Right lobe of liver (tissue), 6 donors: ENCODE data around the gene RREB1. TPM values are rescaled to one million over a fixed set of nuclear protein-coding genes. Genes with fewer than 3 reads are reported as not detected.

Experiments
- ATAC-seq, 4 donors: fragments of 200-7000 bp; cut with Tn5 transposase; one replicate each; pipeline ENCODE4 v1.9.1; 2020; ENCODE audit warnings: mild to moderate bottlenecking in 4 of 4, moderate library complexity in 4 of 4
- DNase-seq, 3 donors: peaks; one replicate each; pipeline ENCODE4 v3.0.0-alpha.2; 2020
- H3K27ac ChIP-seq, 3 donors: fragments of 200-600 bp; one replicate each; pipeline ENCODE4 v1.8.0; 2022
- H3K27me3 ChIP-seq, 2 donors: fragments of 200-600 bp; one replicate each; pipeline ENCODE4 v1.8.0; 2022
- H3K36me3 ChIP-seq, 4 donors: fragments of 200-600 bp; sonication (generic) in 1 of 4; one replicate each; pipeline versions ENCODE4 v1.5.1 to v1.8.0; 2017 to 2022; ENCODE audit warnings: control low read depth in 1 of 4
- H3K4me1 ChIP-seq, 4 donors: fragments of 200-600 bp; sonication (generic) in 1 of 4; one replicate each; pipeline versions ENCODE4 v1.5.1 to v1.8.0; 2017 to 2022; ENCODE audit warnings: control low read depth in 1 of 4
- H3K4me3 ChIP-seq, 3 donors: fragments of 200-600 bp; one replicate each; pipeline ENCODE4 v1.8.0; 2022
- H3K9me3 ChIP-seq, 4 donors: fragments of 200-600 bp; sonication (generic) in 1 of 4; one replicate each; pipeline versions ENCODE4 v1.5.1 to v1.8.0; 2017 to 2022; ENCODE audit warnings: control low read depth in 1 of 4
- POLR2A ChIP-seq: fragments of 450-650 bp; IDR thresholded peaks from one replicate; pipeline ENCODE4 v1.6.1; 2017; ENCODE audit warnings: antibody characterized with exemption, mild to moderate bottlenecking
- WGBS: methylation state at CpG from one replicate; pipeline ENCODE4 v1.1.6; 2018; ENCODE audit warnings: low coverage, low lambda C conversion rate; ENCODE audit not compliant: insufficient coverage; ENCODE audit errors: missing lambda C conversion rate; 5-methylcytosine and 5-hydroxymethylcytosine counted together
- intact Hi-C, 2 donors: fragments of 100-400 bp; cut with DNase I; formaldehyde crosslinking; loops; one replicate each; pipeline versions ENCODE4 v1.11.2 to v1.14.1; 2022
- total RNA-seq, 6 experiments: library from RNA; depleted of rRNA in 2 of 6; stranded (reverse); fragments of >200 nt in 2 of 6; fragmentation: NEBNext Ultra II Directional in 3 of 6; extraction: Animal tissue kit (Norgen Biotek cat#: 25700) in 3 of 6; gene quantifications; one replicate each; pipeline versions ENCODE4 v1.1.0 to v1.2.4, GENCODE V29; 2016 to 2023
- TF ChIP-seq, protein P1 (sequence below), 4 donors: fragments of 200-600 bp in 3 of 4; fragments of 450-650 bp in 1 of 4; IDR thresholded peaks; one replicate each; pipeline versions ENCODE4 v1.5.1 to v1.8.0; 2016 to 2022; ENCODE audit warnings: antibody characterized with exemption in 4 of 4, mild to moderate bottlenecking in 2 of 4
- donor health status: DM: no; HTN: yes; CAD: no.
- donor health status: DM: no; HTN: no; CAD: no.
- donor health status: DM: no; HTN: no; CAD: no.
- donor health status: DM: no; HTN: yes; CAD: no.
- donor health status: DM: no; HTN: yes; CAD: no.

The RREB1 gene
- total RNA-seq, 6 experiments from 2014 or later: 28.7 to 46.3 (median 39.6) TPM

DNA sequence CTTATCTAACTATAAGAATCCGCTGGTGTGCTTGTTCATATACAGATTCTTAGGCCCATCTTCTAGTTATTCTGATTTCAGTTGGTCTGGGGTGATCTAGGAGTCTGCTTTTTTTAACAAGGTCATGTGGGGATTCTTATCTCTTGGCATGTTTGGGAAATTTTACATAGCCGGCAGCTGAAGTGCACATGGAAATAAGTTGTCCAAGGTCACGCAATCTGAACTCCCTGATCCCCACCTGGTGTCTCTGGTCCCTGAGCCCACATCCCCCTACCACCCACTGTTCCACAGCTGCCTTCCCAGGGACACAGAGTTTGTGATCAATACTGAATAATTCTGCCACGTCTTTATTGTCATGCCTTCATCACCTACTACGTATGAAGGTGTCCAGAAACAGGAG, 114.4 kb downstream of the RREB1 start:
- intact Hi-C loops: no loop called here
- Histone ChIP-seq H3K4me1 (peaks cover 0 to 55% (median 32%) of the 10 kb centered on the region in 4 donors), H3K9me3 (no peaks in the 10 kb centered on the region), H3K27ac (peak overlapping the region; percentile 23 to 95 (median 86)), H3K27me3 (no peaks in the 10 kb centered on the region), H3K36me3 (peaks cover 0 to 26% (median 10%) of the 10 kb centered on the region in 4 donors), H3K4me3 (no peak overlapping the region)
- ATAC-seq (peak in 2 of 4 donors; percentile 1 to 4), DNase-seq (no peak)
- WGBS: 29% methylated on average over 5 of the region's 5 CpGs
- no peak for TF ChIP-seq POLR2A
- TF ChIP-seq, protein P1, sequence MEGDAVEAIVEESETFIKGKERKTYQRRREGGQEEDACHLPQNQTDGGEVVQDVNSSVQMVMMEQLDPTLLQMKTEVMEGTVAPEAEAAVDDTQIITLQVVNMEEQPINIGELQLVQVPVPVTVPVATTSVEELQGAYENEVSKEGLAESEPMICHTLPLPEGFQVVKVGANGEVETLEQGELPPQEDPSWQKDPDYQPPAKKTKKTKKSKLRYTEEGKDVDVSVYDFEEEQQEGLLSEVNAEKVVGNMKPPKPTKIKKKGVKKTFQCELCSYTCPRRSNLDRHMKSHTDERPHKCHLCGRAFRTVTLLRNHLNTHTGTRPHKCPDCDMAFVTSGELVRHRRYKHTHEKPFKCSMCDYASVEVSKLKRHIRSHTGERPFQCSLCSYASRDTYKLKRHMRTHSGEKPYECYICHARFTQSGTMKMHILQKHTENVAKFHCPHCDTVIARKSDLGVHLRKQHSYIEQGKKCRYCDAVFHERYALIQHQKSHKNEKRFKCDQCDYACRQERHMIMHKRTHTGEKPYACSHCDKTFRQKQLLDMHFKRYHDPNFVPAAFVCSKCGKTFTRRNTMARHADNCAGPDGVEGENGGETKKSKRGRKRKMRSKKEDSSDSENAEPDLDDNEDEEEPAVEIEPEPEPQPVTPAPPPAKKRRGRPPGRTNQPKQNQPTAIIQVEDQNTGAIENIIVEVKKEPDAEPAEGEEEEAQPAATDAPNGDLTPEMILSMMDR (IDR thresholded peaks at IDR 0.05): no peak

DNA sequence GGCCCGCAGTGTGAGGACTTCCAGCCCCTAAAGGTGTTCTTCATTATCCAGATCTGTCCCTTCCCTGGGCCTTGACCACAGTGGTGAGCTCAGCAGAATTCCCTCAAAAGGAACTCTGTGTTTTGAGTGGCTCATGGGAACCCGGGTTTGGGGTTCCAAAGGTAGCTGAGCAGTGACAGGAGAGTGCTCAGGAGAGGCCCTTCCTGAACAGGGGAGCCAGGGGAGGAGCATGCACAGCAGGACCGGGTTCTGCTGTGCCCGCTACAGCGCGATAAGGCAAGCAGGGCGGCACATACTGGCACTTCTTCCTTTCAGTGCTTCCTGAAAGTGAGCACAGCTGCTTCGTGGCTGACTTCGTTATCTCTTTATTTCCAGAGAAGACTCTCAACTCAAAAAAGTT, 117.0 kb downstream of the RREB1 start:
- intact Hi-C loops: no loop called here

DNA sequence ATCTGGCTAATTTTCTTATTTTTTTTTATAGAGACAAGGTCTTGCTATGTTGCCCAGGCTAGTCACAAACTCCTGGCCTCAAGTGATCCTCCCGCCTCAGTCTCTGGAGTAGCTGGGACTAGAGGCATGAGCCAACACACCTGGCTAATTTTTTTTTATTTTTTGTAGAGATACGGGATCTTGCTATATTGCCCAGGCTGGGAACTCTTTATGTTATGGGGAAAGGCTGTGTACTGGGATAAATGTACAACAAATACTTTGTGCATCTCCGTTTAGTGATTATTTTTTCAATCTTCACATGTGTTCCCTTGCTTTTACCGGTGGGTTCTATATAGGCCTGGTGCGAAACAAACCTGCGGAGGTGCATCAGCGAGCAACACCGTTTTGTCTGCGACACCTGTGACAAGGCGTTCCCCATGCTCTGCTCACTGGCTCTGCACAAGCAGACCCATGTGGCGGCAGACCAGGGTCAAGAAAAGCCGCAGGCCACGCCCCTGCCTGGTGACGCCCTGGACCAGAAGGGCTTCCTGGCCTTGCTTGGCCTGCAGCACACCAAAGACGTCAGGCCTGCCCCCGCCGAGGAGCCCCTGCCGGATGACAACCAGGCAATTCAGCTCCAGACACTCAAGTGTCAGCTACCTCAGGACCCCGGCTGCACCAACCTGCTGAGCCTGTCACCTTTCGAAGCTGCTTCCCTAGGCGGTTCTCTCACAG, 121.1 kb downstream of the RREB1 start:
- TF ChIP-seq, protein P1 (IDR thresholded peaks at IDR 0.05): no peak
- no peak for TF ChIP-seq POLR2A
- DNase-seq (no peak), ATAC-seq (peak in 2 of 4 donors; percentile 3 to 15)
- intact Hi-C loops: no loop called here
- no peaks in the 10 kb centered on the region for H3K4me1 ChIP-seq
- H3K36me3 ChIP-seq: peaks cover 0 to 83% (median 30%) of the 10 kb centered on the region in 4 donors
- H3K27ac ChIP-seq: no peak overlapping the region
- no peak overlapping the region for H3K4me3 ChIP-seq
- H3K27me3 ChIP-seq: no peaks in the 10 kb centered on the region
- no peaks in the 10 kb centered on the region for H3K9me3 ChIP-seq
- WGBS: 89% methylated on average over 11 of the region's 21 CpGs

More for the DNA sequence above, 117.0 kb downstream of the RREB1 start:
- Histone ChIP-seq H3K27ac (peak overlapping the region in 1 of 3 donors; percentile 6), H3K4me1 (peaks cover 0 to 30% (median 16%) of the 10 kb centered on the region in 4 donors), H3K4me3 (no peak overlapping the region), H3K36me3 (peaks cover 0 to 50% (median 17%) of the 10 kb centered on the region in 4 donors), H3K9me3 (no peaks in the 10 kb centered on the region), H3K27me3 (no peaks in the 10 kb centered on the region)
- ATAC-seq (no peak), DNase-seq (no peak)
- WGBS: 43% methylated on average over 3 of the region's 9 CpGs
- TF ChIP-seq POLR2A: no peak
- TF ChIP-seq, protein P1 (IDR thresholded peaks at IDR 0.05): no peak

DNA sequence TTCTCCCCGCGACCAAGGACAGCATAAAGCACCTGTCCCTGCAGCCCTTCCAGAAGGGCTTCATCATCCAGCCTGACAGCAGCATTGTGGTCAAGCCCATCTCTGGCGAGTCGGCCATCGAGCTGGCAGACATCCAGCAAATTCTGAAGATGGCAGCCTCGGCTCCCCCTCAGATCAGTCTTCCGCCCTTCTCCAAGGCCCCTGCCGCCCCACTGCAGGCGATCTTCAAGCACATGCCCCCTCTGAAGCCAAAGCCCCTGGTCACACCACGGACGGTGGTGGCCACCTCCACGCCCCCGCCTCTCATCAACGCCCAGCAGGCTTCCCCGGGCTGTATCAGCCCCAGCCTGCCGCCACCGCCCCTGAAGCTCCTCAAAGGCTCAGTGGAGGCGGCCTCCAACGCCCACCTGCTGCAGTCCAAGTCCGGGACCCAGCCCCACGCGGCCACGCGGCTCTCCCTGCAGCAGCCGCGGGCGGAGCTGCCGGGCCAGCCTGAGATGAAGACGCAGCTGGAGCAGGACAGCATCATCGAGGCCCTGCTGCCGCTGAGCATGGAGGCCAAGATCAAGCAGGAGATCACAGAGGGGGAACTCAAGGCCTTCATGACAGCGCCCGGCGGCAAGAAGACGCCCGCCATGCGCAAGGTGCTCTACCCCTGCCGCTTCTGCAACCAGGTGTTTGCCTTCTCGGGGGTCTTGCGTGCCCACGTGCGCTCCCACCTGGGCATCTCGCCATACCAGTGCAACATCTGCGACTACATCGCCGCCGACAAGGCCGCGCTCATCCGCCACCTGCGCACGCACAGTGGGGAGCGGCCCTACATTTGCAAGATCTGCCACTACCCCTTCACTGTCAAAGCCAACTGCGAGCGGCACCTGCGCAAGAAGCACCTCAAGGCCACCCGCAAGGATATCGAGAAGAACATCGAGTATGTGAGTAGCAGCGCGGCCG, 121.9 kb downstream of the RREB1 start:
- Histone ChIP-seq H3K4me3 (no peak overlapping the region), H3K27me3 (no peaks in the 10 kb centered on the region), H3K27ac (no peak overlapping the region), H3K36me3 (peaks cover 0 to 90% (median 28%) of the 10 kb centered on the region in 4 donors), H3K9me3 (no peaks in the 10 kb centered on the region), H3K4me1 (peaks cover 0 to 4% (median 2%) of the 10 kb centered on the region in 4 donors)
- ATAC-seq (peak in 2 of 4 donors; percentile 15 to 17), DNase-seq (no peak)
- TF ChIP-seq, protein P1 (IDR thresholded peaks at IDR 0.05): no peak
- TF ChIP-seq POLR2A: no peak
- WGBS: 88% methylated on average over 11 of the region's 62 CpGs
- intact Hi-C loops: loop anchor here in 1 of 2 donors (10.0 kb wide), 1 partner anchor 65 kb away; no protein-coding TSS in a partner anchor
